CD4-positive, alpha-beta T cell (primary cell): ENCODE measurements around the gene MSI2. TPM values are rescaled to one million over a fixed set of nuclear protein-coding genes. Genes with fewer than 3 reads are reported as not detected.
"Not testable (repeated sequence)": the region's sequence is repeated elsewhere in the genome, so short reads cannot be mapped to it uniquely, and the experiment has no call there.

ENCODE experiments used
- ATAC-seq: fragments of 200-7000 bp; cut with Tn5 transposase; one replicate; pipeline ENCODE4 v1.10.0; 2022; ENCODE audit warnings: mild to moderate bottlenecking; ENCODE audit not compliant: poor library complexity
- CTCF ChIA-PET: fragments of 350-600 bp; sonication (Branson Sonifier 250); formaldehyde crosslinking; loops from one replicate; lab custom pipeline; 2021; ENCODE audit warnings: antibody characterized with exemption, inconsistent platforms; lab: Charles Lee
- POLR2A ChIA-PET: fragments of 350-600 bp; sonication (Branson Sonifier 250); formaldehyde crosslinking; loops from one replicate; lab custom pipeline; 2021; ENCODE audit warnings: antibody characterized with exemption, inconsistent platforms; lab: Charles Lee
- DNase-seq, 14 experiments: peaks; one replicate each; pipeline ENCODE4 v3.0.0-alpha.2; 2013 to 2020; ENCODE audit warnings: mixed read lengths in 2 of 14
- H3K27ac ChIP-seq, 2 donors: one replicate each; pipeline versions ENCODE4 v1.5.1 to v1.7.0; 2013; ENCODE audit warnings: low read length in 2 of 2, low read depth in 1 of 2, mild to moderate bottlenecking in 1 of 2
- H3K27me3 ChIP-seq, 2 experiments: 1 replicate in 1 of 2; 2 replicates in 1 of 2; pipeline versions ENCODE4 v1.6.1 to v1.7.0; 2013; ENCODE audit warnings: low read length in 2 of 2, control low read depth in 1 of 2, mild to moderate bottlenecking in 1 of 2, moderate library complexity in 1 of 2; ENCODE audit not compliant: insufficient read depth in 2 of 2, control insufficient read depth in 1 of 2
- H3K36me3 ChIP-seq: one replicate; pipeline ENCODE4 v1.6.1; 2013; ENCODE audit warnings: low read length, control low read depth; ENCODE audit not compliant: insufficient read depth
- H3K4me1 ChIP-seq: one replicate; pipeline ENCODE4 v1.6.1; 2013; ENCODE audit warnings: low read length, control low read depth; ENCODE audit not compliant: insufficient read depth
- H3K4me3 ChIP-seq: one replicate; pipeline ENCODE4 v1.5.1; 2013; ENCODE audit warnings: mild to moderate bottlenecking, low read length, moderate library complexity
- H3K9me3 ChIP-seq, 2 experiments: 1 replicate in 1 of 2; 2 replicates in 1 of 2; pipeline versions ENCODE4 v1.6.1 to v1.7.0; 2013; ENCODE audit warnings: low read length in 2 of 2, mild to moderate bottlenecking in 2 of 2, control low read depth in 1 of 2, moderate library complexity in 1 of 2; ENCODE audit not compliant: control insufficient read depth in 1 of 2, insufficient read depth in 1 of 2
- H3K27ac Mint-ChIP-seq: one replicate; pipeline ENCODE4 v1.8.0; 2020; ENCODE audit warnings: mixed read lengths
- H3K27me3 Mint-ChIP-seq: one replicate; pipeline ENCODE4 v1.8.0; 2021; ENCODE audit warnings: mixed read lengths
- H3K36me3 Mint-ChIP-seq: one replicate; pipeline ENCODE4 v1.8.0; 2021; ENCODE audit warnings: low read depth, mixed read lengths
- H3K4me1 Mint-ChIP-seq: one replicate; pipeline ENCODE4 v1.8.0; 2021; ENCODE audit warnings: low read depth, mixed read lengths
- H3K4me3 Mint-ChIP-seq: one replicate; pipeline ENCODE4 v1.8.0; 2020; ENCODE audit warnings: mild to moderate bottlenecking, mixed read lengths
- H3K9me3 Mint-ChIP-seq: one replicate; pipeline ENCODE4 v1.8.0; 2020; ENCODE audit warnings: mixed read lengths
- intact Hi-C, 2 experiments: fragments of 100-400 bp; cut with DNase I in 1 of 2; cut with micrococcal nuclease in 1 of 2; formaldehyde crosslinking; loops; one replicate each; pipeline versions ENCODE4 v1.15.1 to v1.9.0; 2023 to 2025; cut with DNase I, micrococcal nuclease
- total RNA-seq, 174 experiments: library from RNA in 2 of 174; stranded (reverse) in 2 of 174; gene quantifications; one replicate each; pipeline ENCODE4 v1.2.3 and lab custom pipeline; 2021 to 2026
- TF ChIP-seq, protein P1 (sequence below): fragments of 200-600 bp; IDR thresholded peaks from one replicate; pipeline ENCODE4 v1.8.0; 2022; ENCODE audit warnings: antibody characterized with exemption, mild to moderate bottlenecking

Gene MSI2
- total RNA-seq, 2 experiments from 2014 or later = 129 to 132 TPM

DNA sequence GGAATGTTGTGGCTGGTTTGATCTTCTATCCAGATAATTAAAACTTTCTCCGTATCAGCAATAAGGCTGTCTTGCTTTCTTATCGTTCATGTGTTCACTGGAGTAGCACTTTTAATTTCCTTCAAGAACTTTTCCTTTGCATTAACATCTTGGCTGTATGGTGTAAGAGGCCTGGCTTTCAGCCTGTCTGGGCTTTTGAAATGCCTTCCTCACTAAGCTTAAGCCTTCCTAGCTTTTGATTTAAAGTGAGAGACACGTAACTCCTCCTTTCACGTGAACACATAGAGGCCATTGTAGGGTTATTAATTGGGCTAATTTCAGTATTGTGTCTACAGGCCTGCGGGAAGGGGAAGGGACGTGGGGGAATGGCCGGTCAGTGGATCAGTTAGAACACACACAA is 42.9 kb downstream of the MSI2 start:
- DNase-seq (no peak), ATAC-seq (no peak)
- H3K36me3 ChIP-seq = peaks cover 25% of the 10 kb centered on the region
- peaks cover 79% of the 10 kb centered on the region for H3K36me3 Mint-ChIP-seq
- ChIA-PET POLR2A (no interaction called here), CTCF (no interaction called here)
- H3K4me3 Mint-ChIP-seq = no peak overlapping the region
- H3K4me3 ChIP-seq = no peak overlapping the region
- no peaks in the 10 kb centered on the region for H3K27me3 ChIP-seq
- no peak overlapping the region for H3K27ac ChIP-seq
- H3K4me1 ChIP-seq = peaks cover 7% of the 10 kb centered on the region
- no peaks in the 10 kb centered on the region for H3K9me3 ChIP-seq
- TF ChIP-seq, protein P1, sequence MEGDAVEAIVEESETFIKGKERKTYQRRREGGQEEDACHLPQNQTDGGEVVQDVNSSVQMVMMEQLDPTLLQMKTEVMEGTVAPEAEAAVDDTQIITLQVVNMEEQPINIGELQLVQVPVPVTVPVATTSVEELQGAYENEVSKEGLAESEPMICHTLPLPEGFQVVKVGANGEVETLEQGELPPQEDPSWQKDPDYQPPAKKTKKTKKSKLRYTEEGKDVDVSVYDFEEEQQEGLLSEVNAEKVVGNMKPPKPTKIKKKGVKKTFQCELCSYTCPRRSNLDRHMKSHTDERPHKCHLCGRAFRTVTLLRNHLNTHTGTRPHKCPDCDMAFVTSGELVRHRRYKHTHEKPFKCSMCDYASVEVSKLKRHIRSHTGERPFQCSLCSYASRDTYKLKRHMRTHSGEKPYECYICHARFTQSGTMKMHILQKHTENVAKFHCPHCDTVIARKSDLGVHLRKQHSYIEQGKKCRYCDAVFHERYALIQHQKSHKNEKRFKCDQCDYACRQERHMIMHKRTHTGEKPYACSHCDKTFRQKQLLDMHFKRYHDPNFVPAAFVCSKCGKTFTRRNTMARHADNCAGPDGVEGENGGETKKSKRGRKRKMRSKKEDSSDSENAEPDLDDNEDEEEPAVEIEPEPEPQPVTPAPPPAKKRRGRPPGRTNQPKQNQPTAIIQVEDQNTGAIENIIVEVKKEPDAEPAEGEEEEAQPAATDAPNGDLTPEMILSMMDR = no peak
- peaks cover 30% of the 10 kb centered on the region for H3K4me1 Mint-ChIP-seq
- no peaks in the 10 kb centered on the region for H3K27me3 Mint-ChIP-seq
- no peak overlapping the region for H3K27ac Mint-ChIP-seq
- no peaks in the 10 kb centered on the region for H3K9me3 Mint-ChIP-seq
- intact Hi-C loops = loop anchor here in 1 of 2 experiments (5.0 kb wide), 1 partner anchor 42 kb away; the partner anchor contains the start of gene MSI2

DNA sequence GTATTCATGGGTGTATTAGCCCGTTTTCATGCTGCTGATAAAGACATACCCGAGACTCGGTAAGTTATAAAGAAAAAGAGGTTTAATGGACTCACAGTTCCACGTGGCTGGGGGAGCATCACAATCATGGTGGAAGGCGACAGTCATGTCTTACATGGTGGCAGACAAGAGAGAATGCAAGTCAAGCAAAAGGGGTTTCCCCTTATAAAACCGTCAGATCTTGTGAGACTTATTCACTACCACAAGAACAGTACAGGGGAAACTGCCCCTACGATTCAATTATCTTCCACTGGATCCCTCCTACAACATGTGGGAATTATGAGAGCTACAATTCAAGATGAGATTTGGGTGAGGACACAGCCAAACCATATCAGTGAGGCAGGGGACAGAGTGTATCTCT is 44.3 kb downstream of the MSI2 start:
- H3K9me3 Mint-ChIP-seq, H3K27me3 Mint-ChIP-seq, H3K4me3 Mint-ChIP-seq, H3K27ac Mint-ChIP-seq, DNase-seq, CTCF ChIA-PET, H3K9me3 ChIP-seq, H3K4me3 ChIP-seq, intact Hi-C loops, H3K27me3 ChIP-seq, H3K27ac ChIP-seq, H3K4me1 ChIP-seq, ATAC-seq: not testable (repeated sequence)
- H3K36me3 Mint-ChIP-seq = peaks cover 67% of the 10 kb centered on the region
- peaks cover 22% of the 10 kb centered on the region for H3K36me3 ChIP-seq
- POLR2A ChIA-PET = interaction anchor here (0.6 kb wide), 1 partner anchor 291 kb away, joined by 4 read pairs; no protein-coding TSS in a partner anchor
- peaks cover 18% of the 10 kb centered on the region for H3K4me1 Mint-ChIP-seq

DNA sequence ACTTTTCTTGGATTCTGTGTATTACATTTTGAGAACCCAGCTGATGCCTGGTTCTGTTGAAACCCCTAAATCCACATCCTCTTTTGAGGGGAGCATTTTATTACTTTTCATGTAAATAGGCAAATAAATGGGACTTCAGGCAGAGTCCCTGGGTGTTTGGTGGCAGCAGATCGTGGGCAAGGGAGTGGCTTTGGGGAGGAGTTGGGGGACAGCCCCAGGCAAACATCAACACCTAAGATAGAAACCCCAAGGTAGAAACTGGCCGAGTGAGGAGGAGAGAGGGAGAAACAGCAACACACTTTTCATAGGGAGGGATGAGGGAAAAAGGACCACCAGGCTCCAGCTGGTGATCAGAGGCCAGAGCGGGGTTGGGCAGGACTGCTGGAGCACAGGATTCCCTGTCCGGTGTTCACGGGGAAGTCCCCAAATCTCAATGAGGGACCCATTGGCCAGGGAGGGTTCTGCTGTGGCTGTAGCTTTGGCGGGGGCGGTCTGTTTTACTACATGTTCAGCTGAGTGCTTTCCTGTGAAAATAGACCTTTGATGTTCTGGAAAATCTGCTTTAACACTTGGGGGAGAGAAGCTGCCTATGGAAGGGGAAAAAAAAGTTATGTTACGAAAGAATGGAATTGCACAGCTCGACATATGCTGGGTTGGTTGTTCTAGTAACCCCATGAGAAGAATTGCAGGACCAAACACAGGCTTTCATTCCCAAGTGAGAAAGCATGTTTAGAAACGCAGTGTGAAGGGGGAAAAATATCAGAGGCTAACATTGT is 46.6 kb downstream of the MSI2 start:
- Mint-ChIP-seq H3K9me3 (no peaks in the 10 kb centered on the region), H3K27ac (no peak overlapping the region), H3K4me1 (peaks cover 21% of the 10 kb centered on the region), H3K36me3 (peaks cover 62% of the 10 kb centered on the region), H3K4me3 (no peak overlapping the region), H3K27me3 (no peaks in the 10 kb centered on the region)
- Histone ChIP-seq H3K4me1 (no peaks in the 10 kb centered on the region), H3K27me3 (no peaks in the 10 kb centered on the region), H3K36me3 (peaks cover 20% of the 10 kb centered on the region), H3K27ac (no peak overlapping the region), H3K4me3 (no peak overlapping the region), H3K9me3 (no peaks in the 10 kb centered on the region)
- CTCF ChIA-PET = interaction anchor here (0.6 kb wide), 1 partner anchor 147 kb away, joined by 5 read pairs; no protein-coding TSS in a partner anchor
- POLR2A ChIA-PET = no interaction called here
- DNase-seq = no peak
- TF ChIP-seq, protein P1 = no peak
- no peak for ATAC-seq
- intact Hi-C loops = no loop called here
